Panc1 (cell line): Measurements from ENCODE around the gene CD8B. TPM values are rescaled to one million over a fixed set of nuclear protein-coding genes. Genes with fewer than 3 reads are reported as not detected.

ENCODE experiments used
- ATAC-seq: fragments of 200-7000 bp; cut with Tn5 transposase; 2 replicates; pipeline ENCODE4 v1.9.1; 2020; ENCODE audit warnings: mild to moderate bottlenecking, moderate library complexity
- BruUV-seq: library from RNA; stranded (reverse); fragments of 400-500 nt; replicated peaks from 2 replicates; lab custom pipeline; 2021; lab: Mats Ljungman, UMichigan
- CTCF ChIA-PET: fragments of 300-600 bp; sonication (Branson Sonifier 250); formaldehyde crosslinking; loops from one replicate; lab custom pipeline; 2022; ENCODE audit warnings: antibody characterized with exemption; lab: Charles Lee
- POLR2A ChIA-PET: fragments of 300-600 bp; sonication (Branson Sonifier 250); formaldehyde crosslinking; loops from one replicate; lab custom pipeline; 2022; ENCODE audit warnings: antibody characterized with exemption; lab: Charles Lee
- DNase-seq: peaks from one replicate; pipeline ENCODE4 v3.0.0-alpha.2; 2010; ENCODE audit warnings: low read depth, low spot score
- H3K27ac ChIP-seq: 2 replicates; pipeline ENCODE4 v1.5.1; 2011; ENCODE audit warnings: mild to moderate bottlenecking, low read length, inconsistent platforms
- H3K27me3 ChIP-seq: fragments of 200-500 bp; sonication (Bioruptor generic); 2 replicates; pipeline ENCODE4 v1.6.0; 2014; ENCODE audit warnings: low read length, inconsistent platforms; ENCODE audit not compliant: control insufficient read depth, insufficient read depth
- H3K36me3 ChIP-seq: fragments of 200-500 bp; sonication (Bioruptor generic); 2 replicates; pipeline ENCODE4 v1.5.1; 2014; ENCODE audit warnings: inconsistent platforms, mild to moderate bottlenecking, low read length, moderate library complexity; ENCODE audit not compliant: control insufficient read depth, insufficient read depth
- H3K4me1 ChIP-seq: 2 replicates; pipeline ENCODE4 v1.5.1; 2011; ENCODE audit warnings: inconsistent platforms, mild to moderate bottlenecking, low read length, moderate library complexity; ENCODE audit not compliant: control insufficient read depth, insufficient read depth
- H3K4me3 ChIP-seq, 2 experiments: 2 replicates each; pipeline ENCODE4 v1.5.1; 2011 to 2012; ENCODE audit warnings: low read depth in 2 of 2, low read length in 2 of 2, mild to moderate bottlenecking in 2 of 2, inconsistent platforms in 1 of 2, moderate library complexity in 1 of 2
- H3K9me3 ChIP-seq: fragments of 200-500 bp; sonication (Bioruptor generic); 2 replicates; pipeline ENCODE4 v1.5.1; 2014; ENCODE audit warnings: low read depth, mild to moderate bottlenecking, inconsistent platforms, low read length, moderate library complexity; ENCODE audit not compliant: control insufficient read depth, insufficient read depth
- POLR2AphosphoS5 ChIP-seq: IDR thresholded peaks from 2 replicates; pipeline ENCODE4 v1.6.1; 2012; ENCODE audit warnings: mild to moderate bottlenecking, low read depth, low read length, moderate library complexity
- SIN3A ChIP-seq: IDR thresholded peaks from 2 replicates; pipeline ENCODE4 v1.6.1; 2012; ENCODE audit warnings: low read depth, mild to moderate bottlenecking, low read length, moderate library complexity, borderline replicate concordance; ENCODE audit not compliant: insufficient read depth
- TCF7L2 ChIP-seq: IDR thresholded peaks from 2 replicates; pipeline ENCODE4 v1.6.1; 2011; ENCODE audit warnings: mild to moderate bottlenecking, low read depth, low read length, inconsistent platforms
- in situ Hi-C: cut with HindIII; loops from 2 replicates; pipeline ENCODE4 v1.10.0; 2016; ENCODE audit warnings: low sequenced_read_pairs, low pct_unique_long_range_greater_than_20kb
- intact Hi-C: fragments of 100-400 bp; cut with micrococcal nuclease; formaldehyde crosslinking; loops from one replicate; pipeline ENCODE4 v1.10.0; 2022; ENCODE audit not compliant: unreplicated experiment
- total RNA-seq: library from RNA; stranded (reverse); gene quantifications from one replicate; pipeline ENCODE4 v1.2.1, GENCODE V29; 2021; ENCODE audit not compliant: unreplicated experiment
- TF ChIP-seq, protein P1 (sequence below), 2 experiments: IDR thresholded peaks; 2 replicates each; pipeline ENCODE4 v1.6.1; 2011 to 2012; ENCODE audit warnings: low read depth in 2 of 2, control low read depth in 1 of 2, low read length in 1 of 2, mild to moderate bottlenecking in 1 of 2, moderate library complexity in 1 of 2; ENCODE audit not compliant: insufficient read depth in 1 of 2
- TF ChIP-seq, protein P2 (sequence below): fragments of 450-650 bp; IDR thresholded peaks from 2 replicates; pipeline ENCODE4 v1.5.1; 2017; ENCODE audit warnings: mild to moderate bottlenecking

Gene CD8B
- total RNA-seq, 1 experiment from 2014 or later: not detected

DNA sequence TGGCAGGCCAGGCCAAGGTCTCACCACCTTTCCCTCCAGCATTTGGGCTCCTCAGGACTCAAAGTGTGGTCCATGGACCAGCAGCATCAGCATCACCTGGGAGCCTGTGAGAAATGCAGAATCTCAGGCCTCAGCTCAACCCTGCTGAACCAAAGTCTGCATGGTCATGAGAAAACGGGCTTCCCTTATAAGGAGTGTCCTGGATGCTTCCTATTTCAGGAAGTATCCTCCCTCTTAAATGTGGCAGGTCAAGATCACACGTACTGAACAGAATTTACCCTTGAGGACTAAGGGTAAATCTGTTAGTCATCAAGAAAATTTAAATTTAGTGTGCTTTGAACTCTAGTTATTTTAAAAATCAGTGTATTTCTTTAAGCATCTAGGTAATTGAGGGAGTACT, 82.7 kb downstream of the CD8B start:
- intact Hi-C loops: no loop called here
- Histone ChIP-seq H3K36me3 (peaks cover 5% of the 10 kb centered on the region), H3K27me3 (no peaks in the 10 kb centered on the region), H3K27ac (no peak overlapping the region), H3K9me3 (no peaks in the 10 kb centered on the region), H3K4me3 (no peak overlapping the region), H3K4me1 (no peaks in the 10 kb centered on the region)
- ChIA-PET CTCF (no interaction called here), POLR2A (no interaction called here)
- no TSS peak for BruUV-seq
- TF ChIP-seq POLR2AphosphoS5: no peak
- no peak for TF ChIP-seq SIN3A
- TF ChIP-seq TCF7L2: no peak
- TF ChIP-seq, protein P1, sequence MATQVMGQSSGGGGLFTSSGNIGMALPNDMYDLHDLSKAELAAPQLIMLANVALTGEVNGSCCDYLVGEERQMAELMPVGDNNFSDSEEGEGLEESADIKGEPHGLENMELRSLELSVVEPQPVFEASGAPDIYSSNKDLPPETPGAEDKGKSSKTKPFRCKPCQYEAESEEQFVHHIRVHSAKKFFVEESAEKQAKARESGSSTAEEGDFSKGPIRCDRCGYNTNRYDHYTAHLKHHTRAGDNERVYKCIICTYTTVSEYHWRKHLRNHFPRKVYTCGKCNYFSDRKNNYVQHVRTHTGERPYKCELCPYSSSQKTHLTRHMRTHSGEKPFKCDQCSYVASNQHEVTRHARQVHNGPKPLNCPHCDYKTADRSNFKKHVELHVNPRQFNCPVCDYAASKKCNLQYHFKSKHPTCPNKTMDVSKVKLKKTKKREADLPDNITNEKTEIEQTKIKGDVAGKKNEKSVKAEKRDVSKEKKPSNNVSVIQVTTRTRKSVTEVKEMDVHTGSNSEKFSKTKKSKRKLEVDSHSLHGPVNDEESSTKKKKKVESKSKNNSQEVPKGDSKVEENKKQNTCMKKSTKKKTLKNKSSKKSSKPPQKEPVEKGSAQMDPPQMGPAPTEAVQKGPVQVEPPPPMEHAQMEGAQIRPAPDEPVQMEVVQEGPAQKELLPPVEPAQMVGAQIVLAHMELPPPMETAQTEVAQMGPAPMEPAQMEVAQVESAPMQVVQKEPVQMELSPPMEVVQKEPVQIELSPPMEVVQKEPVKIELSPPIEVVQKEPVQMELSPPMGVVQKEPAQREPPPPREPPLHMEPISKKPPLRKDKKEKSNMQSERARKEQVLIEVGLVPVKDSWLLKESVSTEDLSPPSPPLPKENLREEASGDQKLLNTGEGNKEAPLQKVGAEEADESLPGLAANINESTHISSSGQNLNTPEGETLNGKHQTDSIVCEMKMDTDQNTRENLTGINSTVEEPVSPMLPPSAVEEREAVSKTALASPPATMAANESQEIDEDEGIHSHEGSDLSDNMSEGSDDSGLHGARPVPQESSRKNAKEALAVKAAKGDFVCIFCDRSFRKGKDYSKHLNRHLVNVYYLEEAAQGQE (IDR thresholded peaks at IDR 0.05; ENCODE audit: insufficient read depth in 1 of 2, low read depth in 2 of 2, low read length in 1 of 2): no peak
- DNase-seq (no peak), ATAC-seq (no peak)
- in situ Hi-C loops: no loop called here

- H3K36me3 ChIP-seq: peaks cover 10% of the 10 kb centered on the region
- no peak overlapping the region for H3K4me3 ChIP-seq
- BruUV-seq: no TSS peak
- ChIA-PET POLR2A (no interaction called here), CTCF (no interaction called here)
- intact Hi-C loops (no loop called here), in situ Hi-C loops (no loop called here)
- DNase-seq: no peak
- TF ChIP-seq, protein P1 (IDR thresholded peaks at IDR 0.05; ENCODE audit: insufficient read depth in 1 of 2, low read depth in 2 of 2, low read length in 1 of 2): no peak
- TF ChIP-seq, protein P2, sequence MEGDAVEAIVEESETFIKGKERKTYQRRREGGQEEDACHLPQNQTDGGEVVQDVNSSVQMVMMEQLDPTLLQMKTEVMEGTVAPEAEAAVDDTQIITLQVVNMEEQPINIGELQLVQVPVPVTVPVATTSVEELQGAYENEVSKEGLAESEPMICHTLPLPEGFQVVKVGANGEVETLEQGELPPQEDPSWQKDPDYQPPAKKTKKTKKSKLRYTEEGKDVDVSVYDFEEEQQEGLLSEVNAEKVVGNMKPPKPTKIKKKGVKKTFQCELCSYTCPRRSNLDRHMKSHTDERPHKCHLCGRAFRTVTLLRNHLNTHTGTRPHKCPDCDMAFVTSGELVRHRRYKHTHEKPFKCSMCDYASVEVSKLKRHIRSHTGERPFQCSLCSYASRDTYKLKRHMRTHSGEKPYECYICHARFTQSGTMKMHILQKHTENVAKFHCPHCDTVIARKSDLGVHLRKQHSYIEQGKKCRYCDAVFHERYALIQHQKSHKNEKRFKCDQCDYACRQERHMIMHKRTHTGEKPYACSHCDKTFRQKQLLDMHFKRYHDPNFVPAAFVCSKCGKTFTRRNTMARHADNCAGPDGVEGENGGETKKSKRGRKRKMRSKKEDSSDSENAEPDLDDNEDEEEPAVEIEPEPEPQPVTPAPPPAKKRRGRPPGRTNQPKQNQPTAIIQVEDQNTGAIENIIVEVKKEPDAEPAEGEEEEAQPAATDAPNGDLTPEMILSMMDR: no peak
- TF ChIP-seq POLR2AphosphoS5: no peak
- TF ChIP-seq SIN3A: no peak
- TF ChIP-seq TCF7L2: no peak
- H3K27ac ChIP-seq: no peak overlapping the region
- no peaks in the 10 kb centered on the region for H3K4me1 ChIP-seq
- no peak for ATAC-seq
- H3K27me3 ChIP-seq: no peaks in the 10 kb centered on the region
- H3K9me3 ChIP-seq: no peaks in the 10 kb centered on the region
These were observed 85.2 kb downstream of the CD8B start for GRCh38 chr2:86776532-86776931.
